Ishikawa (cell line): ENCODE results near the gene MGMT.

Source experiments
- CREB1 ChIP-seq: IDR thresholded peaks from 2 replicates; pipeline ENCODE4 v1.6.1; 2012; ENCODE audit warnings: low read depth
- EGR1 ChIP-seq: IDR thresholded peaks from 2 replicates; pipeline ENCODE4 v1.6.1; 2012
- EP300 ChIP-seq: IDR thresholded peaks from 2 replicates; pipeline ENCODE4 v1.6.1; 2012; ENCODE audit warnings: borderline replicate concordance
- REST ChIP-seq: IDR thresholded peaks from 2 replicates; pipeline ENCODE4 v1.6.1; 2012; ENCODE audit warnings: low read depth, mild to moderate bottlenecking
- TCF12 ChIP-seq: IDR thresholded peaks from 2 replicates; pipeline ENCODE4 v1.6.1; 2012; ENCODE audit warnings: low read depth
- TEAD4 ChIP-seq: IDR thresholded peaks from 2 replicates; pipeline ENCODE4 v1.6.1; 2012
- YY1 ChIP-seq: IDR thresholded peaks from 2 replicates; pipeline ENCODE4 v1.6.1; 2012; ENCODE audit warnings: low read depth
- ZBTB7A ChIP-seq: IDR thresholded peaks from 2 replicates; pipeline ENCODE4 v1.6.1; 2012; ENCODE audit warnings: low read depth

- no peak for TF ChIP-seq EP300
- TF ChIP-seq TEAD4, result no peak
- TF ChIP-seq YY1, result no peak
- no peak for TF ChIP-seq TCF12
- TF ChIP-seq ZBTB7A, result no peak
- no peak for TF ChIP-seq REST
- no peak for TF ChIP-seq CREB1
- no peak for TF ChIP-seq EGR1
Measured at GRCh38 chr10:129790715-129791446, 323.8 kb downstream of the MGMT start.
